Keratinocyte (primary cell): ENCODE data around the gene MYO10. TPM values are rescaled to one million over a fixed set of nuclear protein-coding genes. Genes with fewer than 3 reads are reported as not detected.

ENCODE experiments used
- DNase-seq: peaks from one replicate; pipeline ENCODE4 v3.0.0-alpha.2; 2011; ENCODE audit warnings: low read depth, missing footprints, low spot score
- FAIRE-seq: peaks from 2 replicates; lab custom pipeline; 2011; peaks lifted over from hg19 to GRCh38; lab: Jason Lieb, UNC
- H2AFZ ChIP-seq: 2 replicates; pipeline ENCODE4 v1.6.0; 2012; ENCODE audit warnings: low read length, control low read depth, inconsistent platforms; ENCODE audit not compliant: control insufficient read depth
- H3K27ac ChIP-seq: 2 replicates; pipeline ENCODE4 v1.5.1; 2011; ENCODE audit warnings: low read length; ENCODE audit not compliant: control insufficient read depth, insufficient read depth
- H3K27me3 ChIP-seq: 3 replicates; pipeline ENCODE4 v1.6.0; 2011; ENCODE audit warnings: low read length; ENCODE audit not compliant: control insufficient read depth, insufficient read depth; ENCODE audit errors: extremely low read depth
- H3K36me3 ChIP-seq, 2 experiments: 2 replicates in 1 of 2; 3 replicates in 1 of 2; pipeline ENCODE4 v1.5.1; 2011; ENCODE audit warnings: low read length in 2 of 2, mild to moderate bottlenecking in 1 of 2; ENCODE audit not compliant: control insufficient read depth in 2 of 2, insufficient read depth in 2 of 2; ENCODE audit errors: extremely low read depth in 1 of 2
- H3K4me1 ChIP-seq: 3 replicates; pipeline ENCODE4 v1.5.1; 2011; ENCODE audit warnings: low read length; ENCODE audit not compliant: control insufficient read depth, insufficient read depth; ENCODE audit errors: extremely low read depth
- H3K4me2 ChIP-seq: 3 replicates; pipeline ENCODE4 v1.6.0; 2011; ENCODE audit warnings: low read depth, low read length; ENCODE audit not compliant: control insufficient read depth, insufficient read depth; ENCODE audit errors: extremely low read depth
- H3K4me3 ChIP-seq, 3 experiments: fragments of 200-600 bp in 1 of 3; sonication (generic) in 1 of 3; 2 replicates in 2 of 3; 3 replicates in 1 of 3; pipeline ENCODE4 v1.5.1; 2011 to 2016; ENCODE audit warnings: low read length in 3 of 3, mild to moderate bottlenecking in 3 of 3, control low read depth in 2 of 3, inconsistent platforms in 1 of 3, low read depth in 1 of 3, mixed read lengths in 1 of 3, mixed run types in 1 of 3, moderate library complexity in 1 of 3; ENCODE audit not compliant: control insufficient read depth in 2 of 3, insufficient read depth in 2 of 3; ENCODE audit errors: extremely low read depth in 1 of 3
- H3K79me2 ChIP-seq: 2 replicates; pipeline ENCODE4 v1.6.0; 2012; ENCODE audit warnings: low read length; ENCODE audit not compliant: control insufficient read depth, insufficient read depth
- H3K9ac ChIP-seq: 3 replicates; pipeline ENCODE4 v1.6.0; 2011; ENCODE audit warnings: low read length; ENCODE audit not compliant: control insufficient read depth, insufficient read depth; ENCODE audit errors: extremely low read depth
- H3K9me1 ChIP-seq: 3 replicates; pipeline ENCODE4 v1.6.0; 2011; ENCODE audit warnings: low read length; ENCODE audit not compliant: control insufficient read depth, insufficient read depth; ENCODE audit errors: extremely low read depth
- H3K9me3 ChIP-seq: 2 replicates; pipeline ENCODE4 v1.5.1; 2012; ENCODE audit warnings: low read depth, low read length; ENCODE audit not compliant: control insufficient read depth
- H4K20me1 ChIP-seq: 3 replicates; pipeline ENCODE4 v1.6.0; 2011; ENCODE audit warnings: low read length; ENCODE audit not compliant: control insufficient read depth, insufficient read depth; ENCODE audit errors: extremely low read depth
- CTCF ChIP-seq, 3 experiments: IDR thresholded peaks in 1 of 3; conservative IDR thresholded peaks in 1 of 3; optimal IDR thresholded peaks in 1 of 3; 2 replicates in 2 of 3; 3 replicates in 1 of 3; pipeline versions ENCODE3 to v1.5.1; 2011; ENCODE audit warnings: low read length in 3 of 3, mild to moderate bottlenecking in 3 of 3, moderate library complexity in 2 of 3, control low read depth in 1 of 3, inconsistent platforms in 1 of 3; ENCODE audit not compliant: insufficient read depth in 2 of 3; ENCODE audit errors: extremely low read depth in 1 of 3
- EZH2 ChIP-seq: IDR thresholded peaks from one replicate; pipeline ENCODE4 v1.6.1; 2012; ENCODE audit warnings: inconsistent platforms, mild to moderate bottlenecking, low read length, moderate library complexity
- dilution Hi-C: fragments of 300-500 bp; cut with MboI; formaldehyde crosslinking; loops from one replicate; pipeline ENCODE4 v1.7.0; 2020; ENCODE audit warnings: low sequenced_read_pairs; ENCODE audit not compliant: extremely low pct_ligation_motif_present
- polyA plus RNA-seq, 5 experiments: library from polyadenylated mRNA; depleted of rRNA in 3 of 5; stranded (reverse) in 3 of 5; stranded (forward) in 1 of 5; unstranded in 1 of 5; fragments of >200 nt; gene quantifications; 1 replicate in 1 of 5; 2 replicates in 3 of 5; 3 replicates in 1 of 5; pipeline versions ENCODE4 v1.2.1 to v1.2.3, GENCODE V29; 2011 to 2012; ENCODE audit warnings: missing spikeins in 2 of 5, low read depth in 1 of 5, low replicate concordance in 1 of 5

MYO10 gene
- polyA plus RNA-seq, 1 donor (not counting 4 experiments of a cell fraction or from before 2014, with no cell fraction given): 22.0 TPM

- Histone ChIP-seq H2AFZ (no peak overlapping the region), H3K27me3 (no peaks in the 10 kb centered on the region), H3K4me1 (no peaks in the 10 kb centered on the region), H3K4me3 (no peak overlapping the region), H3K9me1 (no peaks in the 10 kb centered on the region), H3K79me2 (peaks cover 3% of the 10 kb centered on the region), H3K36me3 (peaks cover 40 to 45% of the 10 kb centered on the region in 2 experiments), H3K9me3 (no peaks in the 10 kb centered on the region), H3K27ac (no peak overlapping the region), H4K20me1 (no peaks in the 10 kb centered on the region), H3K9ac (no peak overlapping the region), H3K4me2 (no peak overlapping the region)
- dilution Hi-C loops: no loop called here
- no peak for FAIRE-seq
- TF ChIP-seq EZH2 (no peak), CTCF (optimal IDR thresholded peaks at IDR 0.05 in 1 of 3, IDR thresholded peaks at IDR 0.05 in 1 of 3, conservative IDR thresholded peaks at IDR 0.05 in 1 of 3; ENCODE audit: extremely low read depth in 1 of 3, insufficient read depth in 2 of 3, low read length in 3 of 3) (no peak)
- no peak for DNase-seq
Observed at GRCh38 chr5:16704945-16705344, 231.1 kb downstream of the MYO10 start.

GRCh38 chr5:16702964-16703363 lies 233.1 kb downstream of the MYO10 start:
- H2AFZ ChIP-seq: no peak overlapping the region
- FAIRE-seq: no peak
- H3K9me1 ChIP-seq: no peaks in the 10 kb centered on the region
- H3K4me3 ChIP-seq: no peak overlapping the region
- no peaks in the 10 kb centered on the region for H3K9me3 ChIP-seq
- no peaks in the 10 kb centered on the region for H3K27me3 ChIP-seq
- H3K4me2 ChIP-seq: no peak overlapping the region
- dilution Hi-C loops: no loop called here
- no peak overlapping the region for H3K9ac ChIP-seq
- peaks cover 32 to 40% of the 10 kb centered on the region in 2 experiments for H3K36me3 ChIP-seq
- H3K4me1 ChIP-seq: no peaks in the 10 kb centered on the region
- no peaks in the 10 kb centered on the region for H4K20me1 ChIP-seq
- no peak overlapping the region for H3K27ac ChIP-seq
- peaks cover 12% of the 10 kb centered on the region for H3K79me2 ChIP-seq
- DNase-seq: no peak
- no peak for TF ChIP-seq CTCF (optimal IDR thresholded peaks at IDR 0.05 in 1 of 3, IDR thresholded peaks at IDR 0.05 in 1 of 3, conservative IDR thresholded peaks at IDR 0.05 in 1 of 3; ENCODE audit: extremely low read depth in 1 of 3, insufficient read depth in 2 of 3, low read length in 3 of 3)
- no peak for TF ChIP-seq EZH2
